NOMO-1 treated with dmso at 0.1 percent for 144 hours (cell line): ENCODE results near the gene ZNRF1.
A peak's percentile ranks its signal among the peaks of the same experiment; 100 is the strongest.
"Not testable (repeated sequence)": the region's sequence is repeated elsewhere in the genome, so short reads cannot be mapped to it uniquely, and the experiment has no call there.

Source experiments
- DNase-seq: peaks from one replicate; lab custom pipeline; 2025; ENCODE audit not compliant: unreplicated experiment; lab: John Stamatoyannopoulos, UW

ZNRF1 gene

DNA sequence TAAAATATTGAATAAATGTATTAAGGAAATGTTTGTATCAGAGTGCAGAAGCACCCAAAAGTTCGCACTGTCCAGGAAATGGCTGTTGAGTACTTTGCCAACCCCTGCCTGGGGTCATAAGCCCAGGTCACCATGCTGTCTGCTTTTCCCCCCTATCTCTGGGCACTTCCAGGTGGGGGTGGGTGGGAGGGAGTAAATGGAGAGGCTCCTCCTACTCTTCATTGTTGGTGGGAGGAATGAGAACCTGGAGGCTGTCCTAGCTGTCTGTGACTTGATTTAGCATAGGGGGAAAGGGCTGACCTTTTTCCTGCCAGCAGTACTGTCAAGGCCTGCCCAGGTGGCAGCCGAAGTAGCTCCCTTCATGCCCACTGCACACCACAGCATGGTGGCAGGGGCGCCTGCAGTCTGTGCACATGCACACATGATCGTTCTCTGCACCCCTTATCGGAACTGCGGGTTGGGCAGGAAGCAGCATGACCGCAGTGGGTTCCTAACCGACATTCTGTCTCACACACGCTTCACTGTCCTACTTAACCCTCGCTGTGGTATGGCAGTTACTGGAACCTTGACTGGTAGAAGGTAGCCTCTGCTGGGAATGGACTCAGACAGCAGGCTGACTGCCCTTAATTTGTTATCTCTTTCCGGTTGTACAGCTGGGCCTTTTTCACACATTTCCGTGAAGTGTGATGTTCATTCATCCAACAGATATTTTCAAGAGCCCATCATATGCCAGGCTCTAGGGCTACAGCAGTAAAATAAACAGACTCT lies 76.3 kb downstream of the ZNRF1 start:
- DNase-seq = peak; percentile 91

- DNase-seq = no peak
These were observed 77.0 kb downstream of the ZNRF1 start for GRCh38 chr16:75075688-75076268.

DNA sequence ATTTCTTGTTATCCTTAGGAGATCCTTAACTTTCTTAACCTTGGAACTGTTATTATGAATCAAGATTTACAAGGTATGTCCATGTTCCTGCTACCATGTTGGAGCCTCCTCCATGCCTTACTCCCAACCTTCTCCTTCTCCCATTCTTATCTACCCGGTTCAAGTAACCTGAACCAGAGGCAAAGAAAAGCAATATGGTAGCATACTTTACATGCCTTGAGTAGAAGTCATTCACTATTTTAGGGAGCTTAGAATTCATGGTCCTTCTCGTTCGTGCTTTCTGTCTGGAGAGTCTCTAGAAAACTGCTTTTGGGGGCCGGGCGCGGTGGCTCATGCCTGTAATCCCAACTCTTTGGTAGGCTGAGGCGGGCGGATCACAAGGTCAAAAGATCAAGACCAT lies 80.1 kb downstream of the ZNRF1 start:
- no peak for DNase-seq

GRCh38 chr16:75079346-75079926 lies 80.6 kb downstream of the ZNRF1 start:
- DNase-seq = no peak

- DNase-seq = no peak
These were observed 81.6 kb downstream of the ZNRF1 start for GRCh38 chr16:75080205-75081029.

DNA sequence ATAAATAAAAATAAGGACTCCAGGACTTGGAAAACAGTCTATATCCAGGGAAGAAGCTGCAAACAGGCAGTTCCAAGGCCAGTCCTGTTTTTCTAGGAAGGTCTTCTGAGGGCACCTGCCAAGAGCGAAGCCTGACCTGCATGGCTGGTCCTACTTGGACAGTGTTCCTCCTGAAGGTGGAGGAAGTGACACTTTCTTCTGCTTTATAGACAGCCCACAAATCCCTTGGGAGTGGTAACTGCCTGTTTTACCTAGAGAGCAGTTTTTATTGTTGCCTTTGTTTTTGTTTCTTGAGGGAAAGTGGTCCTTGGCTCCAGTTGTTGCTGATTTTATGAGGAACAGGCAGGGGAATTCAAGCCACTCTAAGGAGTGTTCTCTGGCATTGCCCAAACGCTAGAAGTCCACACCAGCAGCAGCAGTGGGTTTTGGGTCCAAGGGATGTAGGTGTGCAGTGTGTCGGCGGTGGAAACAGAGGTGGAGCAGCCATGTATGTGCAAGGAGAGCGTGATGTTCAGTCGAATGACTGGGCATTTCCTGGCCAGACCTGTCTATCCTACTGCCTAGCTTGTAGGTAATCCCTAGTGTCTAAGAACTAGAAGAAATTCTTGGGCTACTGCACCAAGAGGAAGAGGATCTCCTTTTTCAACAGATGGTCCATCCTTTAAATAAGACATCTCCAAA lies 82.5 kb downstream of the ZNRF1 start:
- DNase-seq = no peak

DNA sequence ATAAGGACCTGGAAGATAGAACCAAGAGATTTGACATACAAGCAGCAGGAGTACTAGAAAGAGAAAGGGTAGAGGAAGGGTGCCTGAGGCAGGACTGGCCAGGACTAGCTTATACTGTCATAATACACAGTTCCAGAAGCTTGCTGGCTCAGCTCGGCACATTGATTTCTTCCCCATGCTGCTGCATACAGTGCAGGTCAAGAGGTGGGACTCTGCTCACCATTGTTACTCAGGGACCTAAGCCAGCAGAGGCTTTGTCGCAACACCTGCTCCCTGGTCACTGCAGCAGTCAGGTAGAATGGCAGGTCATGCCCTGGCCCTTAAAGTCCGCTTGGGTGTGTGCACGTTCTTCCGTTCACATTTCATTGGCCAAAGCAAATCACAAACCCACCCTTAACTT lies 85.0 kb downstream of the ZNRF1 start:
- no peak for DNase-seq

DNA sequence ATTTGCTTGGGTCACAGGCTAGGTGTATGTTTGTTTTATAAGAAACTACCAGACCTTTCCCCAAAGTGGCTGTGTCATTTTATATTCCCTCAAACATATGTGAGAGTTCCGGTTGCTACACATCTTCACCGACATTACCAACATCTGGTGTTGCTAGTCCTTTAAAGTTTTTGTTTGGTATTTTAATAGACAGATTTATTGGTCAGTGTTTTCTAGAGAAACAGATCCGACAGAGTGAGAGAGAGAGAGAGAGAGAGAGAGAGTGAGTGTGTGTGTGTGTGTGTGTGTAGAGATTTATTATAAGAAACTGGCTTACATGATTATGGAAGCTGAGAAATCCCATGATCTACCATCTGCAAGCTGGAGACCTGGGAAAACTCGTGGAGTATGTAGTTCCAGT lies 86.7 kb downstream of the ZNRF1 start:
- DNase-seq = no peak

DNA sequence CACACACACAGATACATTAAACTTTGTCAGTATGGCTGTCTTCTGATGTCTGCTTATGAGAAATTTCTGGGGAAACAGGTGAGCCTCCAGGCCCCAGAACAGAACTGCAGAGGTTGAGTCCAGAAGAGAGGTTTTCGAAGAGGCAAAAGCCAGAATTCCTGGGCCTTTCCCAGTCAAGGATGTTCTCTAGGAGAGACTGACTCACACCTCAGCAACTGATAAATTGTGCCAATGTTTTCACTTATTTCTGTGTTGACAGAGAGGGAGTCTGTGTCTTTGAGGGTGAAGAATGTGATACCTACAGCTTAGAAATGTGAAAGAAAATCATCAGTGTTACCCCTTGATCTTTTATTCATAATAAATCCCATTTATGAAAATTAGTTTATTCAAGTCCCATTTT lies 87.5 kb downstream of the ZNRF1 start:
- DNase-seq = no peak

- no peak for DNase-seq
These were observed 88.0 kb downstream of the ZNRF1 start for GRCh38 chr16:75086688-75087374.

- no peak for DNase-seq
These were observed 88.7 kb downstream of the ZNRF1 start for GRCh38 chr16:75087375-75087979.

GRCh38 chr16:75088216-75088615 lies 89.4 kb downstream of the ZNRF1 start:
- no peak for DNase-seq

DNA sequence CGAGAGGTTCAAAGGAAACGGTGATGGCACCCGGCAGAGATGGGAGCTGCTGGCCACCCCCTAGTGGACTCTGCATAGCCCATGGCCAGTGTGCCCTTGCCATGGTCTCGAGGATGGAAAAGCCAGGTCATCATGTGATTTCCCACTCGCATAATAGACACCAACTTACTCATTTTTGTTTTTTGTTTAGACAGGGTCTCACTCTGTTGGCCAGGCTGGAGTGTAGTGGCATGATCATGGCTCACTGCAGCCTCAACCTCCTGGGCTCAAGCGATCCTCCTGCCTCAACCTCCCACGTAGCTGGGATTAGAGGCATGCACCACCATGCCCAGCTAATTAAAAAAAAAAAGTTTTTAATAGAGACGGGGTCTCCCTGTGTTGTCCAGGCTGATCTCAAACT lies 90.1 kb downstream of the ZNRF1 start:
- no peak for DNase-seq

DNA sequence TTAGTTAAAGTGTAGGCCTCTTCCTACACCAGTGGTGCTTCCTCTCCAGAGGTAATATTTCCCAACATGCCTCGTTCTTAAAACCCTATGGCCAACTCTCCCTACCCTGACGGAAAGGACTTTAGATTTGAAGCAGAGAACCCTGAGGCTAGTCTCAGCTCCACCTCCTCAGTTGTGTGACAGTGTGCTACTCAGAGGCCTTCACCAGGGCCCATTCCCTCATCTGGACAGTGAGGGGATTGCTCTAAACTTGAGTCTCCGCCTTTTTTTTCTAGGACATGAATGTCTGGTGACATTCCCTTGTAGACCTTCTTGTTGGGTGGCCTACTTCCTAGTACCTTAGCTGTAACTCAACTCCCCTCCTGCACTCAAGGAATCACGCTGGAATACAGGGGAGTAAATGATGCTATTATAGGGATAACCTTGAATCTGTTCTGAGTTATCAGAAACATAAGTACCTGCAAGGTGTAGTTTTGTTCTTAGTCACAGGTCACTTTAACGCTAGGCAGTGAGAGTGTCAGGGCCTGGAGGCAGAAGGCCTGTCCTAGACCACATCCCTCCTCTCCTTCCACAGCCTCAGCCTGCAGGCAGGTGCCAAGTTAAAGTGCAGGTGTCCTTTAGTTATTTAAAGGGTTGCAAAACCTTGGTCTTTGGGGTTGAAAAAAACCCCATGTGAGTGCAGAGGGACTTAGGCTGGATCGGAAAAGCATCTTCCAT lies 90.8 kb downstream of the ZNRF1 start:
- no peak for DNase-seq

GRCh38 chr16:75090899-75091298 lies 92.1 kb downstream of the ZNRF1 start:
- not testable (repeated sequence) for DNase-seq

GRCh38 chr16:75091619-75092018 lies 92.8 kb downstream of the ZNRF1 start:
- not testable (repeated sequence) for DNase-seq

DNA sequence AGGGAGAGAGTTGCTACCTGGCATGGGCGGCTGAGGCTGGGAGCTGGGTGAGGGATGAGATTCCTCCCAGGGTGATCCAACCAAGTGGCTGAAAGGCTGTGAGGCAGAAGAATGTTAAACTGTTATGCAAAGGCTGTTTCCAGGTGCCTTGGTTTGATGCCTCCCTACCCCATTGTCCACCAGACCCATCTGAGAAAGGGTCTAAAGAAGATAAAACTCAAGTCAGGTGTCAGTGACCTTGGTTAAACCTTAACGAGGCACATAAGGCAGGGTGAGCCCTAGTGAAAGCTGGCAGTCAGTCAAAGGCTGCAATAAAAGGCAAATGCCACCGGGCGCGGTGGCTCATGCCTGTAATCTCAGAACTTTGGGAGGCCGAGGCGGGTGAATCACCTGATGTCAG lies 94.0 kb downstream of the ZNRF1 start:
- no peak for DNase-seq

- DNase-seq = no peak
These were observed 95.0 kb downstream of the ZNRF1 start for GRCh38 chr16:75093598-75094540.
